Placental pericyte (primary cell): ENCODE data around the gene RCAN1. TPM values are rescaled to one million over a fixed set of nuclear protein-coding genes. Genes with fewer than 3 reads are reported as not detected.

ENCODE experiments used
- total RNA-seq: library from RNA; depleted of rRNA; stranded (reverse); fragments of >200 nt; gene quantifications from 2 replicates; pipeline ENCODE4 v1.2.3, GENCODE V29; 2012

The RCAN1 gene
- total RNA-seq = 57.7 and 190 TPM in 2 replicates

GRCh38 chr21:34614628-34615486 is at the start of gene RCAN1:
Gene RCAN1, minus strand, starts transcription at chr21:34615113. Its CDS starts 102 bp downstream, at chr21:34615011.

GRCh38 chr21:34511787-34512455 is 103.0 kb downstream of the RCAN1 start, which contains the start of gene KCNE1:
Gene KCNE1, minus strand, starts transcription at chr21:34512210. Its CDS starts 62,576 bp downstream, at chr21:34449634.

Other genes starting within 250 kb of the RCAN1 start
- gene SMIM11, start 239.6 kb downstream of the RCAN1 start, total RNA-seq = 5.0 and 9.4 TPM in 2 replicates
- gene SMIM34, start 191.2 kb downstream of the RCAN1 start, total RNA-seq = not detected in 2 replicates
- gene KCNE1, start 102.9 kb downstream of the RCAN1 start, total RNA-seq = 0.43 and 1.3 TPM in 2 replicates
- under 0.01 TPM in 1 of 2 replicates, not detected in the other for gene CLIC6, start 53.9 kb upstream of the RCAN1 start, total RNA-seq